Keratinocyte (primary cell): ENCODE results near the gene GAL. TPM values are rescaled to one million over a fixed set of nuclear protein-coding genes. Genes with fewer than 3 reads are reported as not detected.

Source experiments
- DNase-seq: peaks from one replicate; pipeline ENCODE4 v3.0.0-alpha.2; 2011; ENCODE audit warnings: low read depth, missing footprints, low spot score
- FAIRE-seq: peaks from 2 replicates; lab custom pipeline; 2011; peaks lifted over from hg19 to GRCh38; lab: Jason Lieb, UNC
- H2AFZ ChIP-seq: 2 replicates; pipeline ENCODE4 v1.6.0; 2012; ENCODE audit warnings: low read length, control low read depth, inconsistent platforms; ENCODE audit not compliant: control insufficient read depth
- H3K27ac ChIP-seq: 2 replicates; pipeline ENCODE4 v1.5.1; 2011; ENCODE audit warnings: low read length; ENCODE audit not compliant: control insufficient read depth, insufficient read depth
- H3K27me3 ChIP-seq: 3 replicates; pipeline ENCODE4 v1.6.0; 2011; ENCODE audit warnings: low read length; ENCODE audit not compliant: control insufficient read depth, insufficient read depth; ENCODE audit errors: extremely low read depth
- H3K36me3 ChIP-seq, 2 experiments: 2 replicates in 1 of 2; 3 replicates in 1 of 2; pipeline ENCODE4 v1.5.1; 2011; ENCODE audit warnings: low read length in 2 of 2, mild to moderate bottlenecking in 1 of 2; ENCODE audit not compliant: control insufficient read depth in 2 of 2, insufficient read depth in 2 of 2; ENCODE audit errors: extremely low read depth in 1 of 2
- H3K4me1 ChIP-seq: 3 replicates; pipeline ENCODE4 v1.5.1; 2011; ENCODE audit warnings: low read length; ENCODE audit not compliant: control insufficient read depth, insufficient read depth; ENCODE audit errors: extremely low read depth
- H3K4me2 ChIP-seq: 3 replicates; pipeline ENCODE4 v1.6.0; 2011; ENCODE audit warnings: low read depth, low read length; ENCODE audit not compliant: control insufficient read depth, insufficient read depth; ENCODE audit errors: extremely low read depth
- H3K4me3 ChIP-seq, 3 experiments: fragments of 200-600 bp in 1 of 3; sonication (generic) in 1 of 3; 2 replicates in 2 of 3; 3 replicates in 1 of 3; pipeline ENCODE4 v1.5.1; 2011 to 2016; ENCODE audit warnings: low read length in 3 of 3, mild to moderate bottlenecking in 3 of 3, control low read depth in 2 of 3, inconsistent platforms in 1 of 3, low read depth in 1 of 3, mixed read lengths in 1 of 3, mixed run types in 1 of 3, moderate library complexity in 1 of 3; ENCODE audit not compliant: control insufficient read depth in 2 of 3, insufficient read depth in 2 of 3; ENCODE audit errors: extremely low read depth in 1 of 3
- H3K79me2 ChIP-seq: 2 replicates; pipeline ENCODE4 v1.6.0; 2012; ENCODE audit warnings: low read length; ENCODE audit not compliant: control insufficient read depth, insufficient read depth
- H3K9ac ChIP-seq: 3 replicates; pipeline ENCODE4 v1.6.0; 2011; ENCODE audit warnings: low read length; ENCODE audit not compliant: control insufficient read depth, insufficient read depth; ENCODE audit errors: extremely low read depth
- H3K9me1 ChIP-seq: 3 replicates; pipeline ENCODE4 v1.6.0; 2011; ENCODE audit warnings: low read length; ENCODE audit not compliant: control insufficient read depth, insufficient read depth; ENCODE audit errors: extremely low read depth
- H3K9me3 ChIP-seq: 2 replicates; pipeline ENCODE4 v1.5.1; 2012; ENCODE audit warnings: low read depth, low read length; ENCODE audit not compliant: control insufficient read depth
- H4K20me1 ChIP-seq: 3 replicates; pipeline ENCODE4 v1.6.0; 2011; ENCODE audit warnings: low read length; ENCODE audit not compliant: control insufficient read depth, insufficient read depth; ENCODE audit errors: extremely low read depth
- EZH2 ChIP-seq: IDR thresholded peaks from one replicate; pipeline ENCODE4 v1.6.1; 2012; ENCODE audit warnings: inconsistent platforms, mild to moderate bottlenecking, low read length, moderate library complexity
- dilution Hi-C: fragments of 300-500 bp; cut with MboI; formaldehyde crosslinking; loops from one replicate; pipeline ENCODE4 v1.7.0; 2020; ENCODE audit warnings: low sequenced_read_pairs; ENCODE audit not compliant: extremely low pct_ligation_motif_present
- polyA plus RNA-seq, 5 experiments: library from polyadenylated mRNA; depleted of rRNA in 3 of 5; stranded (reverse) in 3 of 5; stranded (forward) in 1 of 5; unstranded in 1 of 5; fragments of >200 nt; gene quantifications; 1 replicate in 1 of 5; 2 replicates in 3 of 5; 3 replicates in 1 of 5; pipeline versions ENCODE4 v1.2.1 to v1.2.3, GENCODE V29; 2011 to 2012; ENCODE audit warnings: missing spikeins in 2 of 5, low read depth in 1 of 5, low replicate concordance in 1 of 5
- TF ChIP-seq, protein P1 (sequence below), 3 experiments: IDR thresholded peaks in 1 of 3; conservative IDR thresholded peaks in 1 of 3; optimal IDR thresholded peaks in 1 of 3; 2 replicates in 2 of 3; 3 replicates in 1 of 3; pipeline versions ENCODE3 to v1.5.1; 2011; ENCODE audit warnings: low read length in 3 of 3, mild to moderate bottlenecking in 3 of 3, moderate library complexity in 2 of 3, control low read depth in 1 of 3, inconsistent platforms in 1 of 3; ENCODE audit not compliant: insufficient read depth in 2 of 3; ENCODE audit errors: extremely low read depth in 1 of 3

The GAL gene
- polyA plus RNA-seq, 1 donor (not counting 4 experiments of a cell fraction or from before 2014, with no cell fraction given), result 2.2 TPM

DNA sequence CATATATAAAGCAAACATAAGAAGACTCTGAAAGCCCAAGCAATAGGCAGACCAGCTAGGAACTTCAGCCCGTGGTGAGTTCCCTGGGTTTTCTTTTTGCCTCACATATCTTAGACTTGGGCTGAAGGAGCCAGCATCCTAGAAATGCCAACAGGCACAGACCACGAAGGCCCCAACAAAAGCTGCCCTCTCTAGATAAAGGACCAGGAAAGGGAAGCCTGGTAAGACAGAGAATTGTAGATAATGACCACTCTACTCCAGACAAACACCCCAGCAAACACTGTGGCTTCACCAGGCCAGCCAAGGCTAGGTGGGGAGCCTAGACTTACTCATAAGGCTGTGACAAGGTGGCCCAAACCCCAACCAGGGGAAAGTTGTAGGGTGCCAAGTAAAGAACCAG is 11.2 kb downstream of the GAL start:
- Histone ChIP-seq H3K27ac (no peak overlapping the region), H3K79me2 (no peaks in the 10 kb centered on the region), H3K27me3 (peaks cover 17% of the 10 kb centered on the region), H3K9me1 (no peaks in the 10 kb centered on the region), H3K36me3 (no peaks in the 10 kb centered on the region), H3K4me1 (no peaks in the 10 kb centered on the region), H3K9ac (no peak overlapping the region), H3K4me2 (no peak overlapping the region), H4K20me1 (no peaks in the 10 kb centered on the region), H2AFZ (no peak overlapping the region), H3K4me3 (no peak overlapping the region), H3K9me3 (no peaks in the 10 kb centered on the region)
- FAIRE-seq (no peak), DNase-seq (no peak)
- dilution Hi-C loops, result no loop called here
- TF ChIP-seq, protein P1, sequence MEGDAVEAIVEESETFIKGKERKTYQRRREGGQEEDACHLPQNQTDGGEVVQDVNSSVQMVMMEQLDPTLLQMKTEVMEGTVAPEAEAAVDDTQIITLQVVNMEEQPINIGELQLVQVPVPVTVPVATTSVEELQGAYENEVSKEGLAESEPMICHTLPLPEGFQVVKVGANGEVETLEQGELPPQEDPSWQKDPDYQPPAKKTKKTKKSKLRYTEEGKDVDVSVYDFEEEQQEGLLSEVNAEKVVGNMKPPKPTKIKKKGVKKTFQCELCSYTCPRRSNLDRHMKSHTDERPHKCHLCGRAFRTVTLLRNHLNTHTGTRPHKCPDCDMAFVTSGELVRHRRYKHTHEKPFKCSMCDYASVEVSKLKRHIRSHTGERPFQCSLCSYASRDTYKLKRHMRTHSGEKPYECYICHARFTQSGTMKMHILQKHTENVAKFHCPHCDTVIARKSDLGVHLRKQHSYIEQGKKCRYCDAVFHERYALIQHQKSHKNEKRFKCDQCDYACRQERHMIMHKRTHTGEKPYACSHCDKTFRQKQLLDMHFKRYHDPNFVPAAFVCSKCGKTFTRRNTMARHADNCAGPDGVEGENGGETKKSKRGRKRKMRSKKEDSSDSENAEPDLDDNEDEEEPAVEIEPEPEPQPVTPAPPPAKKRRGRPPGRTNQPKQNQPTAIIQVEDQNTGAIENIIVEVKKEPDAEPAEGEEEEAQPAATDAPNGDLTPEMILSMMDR (optimal IDR thresholded peaks at IDR 0.05 in 1 of 3, IDR thresholded peaks at IDR 0.05 in 1 of 3, conservative IDR thresholded peaks at IDR 0.05 in 1 of 3; ENCODE audit: extremely low read depth in 1 of 3, insufficient read depth in 2 of 3, low read length in 3 of 3), result no peak
- TF ChIP-seq EZH2, result no peak

- FAIRE-seq (no peak), DNase-seq (no peak)
- Histone ChIP-seq H2AFZ (no peak overlapping the region), H4K20me1 (no peaks in the 10 kb centered on the region), H3K9ac (no peak overlapping the region), H3K9me1 (no peaks in the 10 kb centered on the region), H3K27ac (no peak overlapping the region), H3K27me3 (peaks cover 13% of the 10 kb centered on the region), H3K9me3 (no peaks in the 10 kb centered on the region), H3K4me3 (no peak overlapping the region), H3K79me2 (no peaks in the 10 kb centered on the region), H3K4me1 (no peaks in the 10 kb centered on the region), H3K36me3 (no peaks in the 10 kb centered on the region), H3K4me2 (no peak overlapping the region)
- TF ChIP-seq, protein P1 (optimal IDR thresholded peaks at IDR 0.05 in 1 of 3, IDR thresholded peaks at IDR 0.05 in 1 of 3, conservative IDR thresholded peaks at IDR 0.05 in 1 of 3; ENCODE audit: extremely low read depth in 1 of 3, insufficient read depth in 2 of 3, low read length in 3 of 3), result no peak
- TF ChIP-seq EZH2, result no peak
- dilution Hi-C loops, result no loop called here
Measured at GRCh38 chr11:68698993-68699392, 14.6 kb downstream of the GAL start.
